HFFc6 (cell line): ENCODE results near the gene RPS27A. TPM values are rescaled to one million over a fixed set of nuclear protein-coding genes. Genes with fewer than 3 reads are reported as not detected.
A peak's percentile ranks its signal among the peaks of the same experiment; 100 is the strongest.

Source experiments
- DNase-seq: peaks from one replicate; pipeline ENCODE4 v3.0.0-alpha.2; 2018
- H3K27ac Mint-ChIP-seq: 2 replicates; pipeline ENCODE4 v1.8.0; 2020; ENCODE audit warnings: mild to moderate bottlenecking, mixed read lengths
- H3K27me3 Mint-ChIP-seq: 2 replicates; pipeline ENCODE4 v1.8.0; 2021; ENCODE audit warnings: mild to moderate bottlenecking, moderate library complexity, mixed read lengths; ENCODE audit not compliant: insufficient read depth
- H3K36me3 Mint-ChIP-seq: 2 replicates; pipeline ENCODE4 v1.8.0; 2021; ENCODE audit warnings: low read depth, mixed read lengths
- H3K4me1 Mint-ChIP-seq: 2 replicates; pipeline ENCODE4 v1.8.0; 2020; ENCODE audit warnings: low read depth, mixed read lengths
- H3K4me3 Mint-ChIP-seq: 2 replicates; pipeline ENCODE4 v1.8.0; 2020; ENCODE audit warnings: mild to moderate bottlenecking, moderate library complexity, mixed read lengths
- H3K9me3 Mint-ChIP-seq: 2 replicates; pipeline ENCODE4 v1.8.0; 2020; ENCODE audit warnings: mild to moderate bottlenecking, mixed read lengths
- total RNA-seq, 6 experiments: library from RNA; stranded (reverse); fragmentation: NEBNext Ultra II Directional; extraction: Animal tissue kit (Norgen Biotek cat#: 25700); gene quantifications; 2 replicates in 1 of 6; 3 replicates in 5 of 6; pipeline ENCODE4 v1.2.3, GENCODE V29; 2021
- TF ChIP-seq, protein P1 (sequence below): fragments of 200-600 bp; sonication (generic); IDR thresholded peaks from 2 replicates; pipeline ENCODE4 v1.5.0; 2021; ENCODE audit warnings: antibody characterized with exemption, mild to moderate bottlenecking

Gene RPS27A
- total RNA-seq, 6 experiments from 2014 or later, result 776 to 909 (median 882) TPM

GRCh38 chr2:55228226-55228563 is 4.3 kb upstream of the RPS27A start:
- no peak overlapping the region for H3K4me3 Mint-ChIP-seq
- peaks cover 2% of the 10 kb centered on the region; the same call in 1 of the 2 replicates for H3K27me3 Mint-ChIP-seq
- H3K36me3 Mint-ChIP-seq, result peaks cover 29% of the 10 kb centered on the region
- DNase-seq, result no peak
- H3K4me1 Mint-ChIP-seq, result peaks cover 57% of the 10 kb centered on the region
- H3K27ac Mint-ChIP-seq, result peak overlapping the region; percentile 6; the same call in 1 of the 2 replicates
- TF ChIP-seq, protein P1, sequence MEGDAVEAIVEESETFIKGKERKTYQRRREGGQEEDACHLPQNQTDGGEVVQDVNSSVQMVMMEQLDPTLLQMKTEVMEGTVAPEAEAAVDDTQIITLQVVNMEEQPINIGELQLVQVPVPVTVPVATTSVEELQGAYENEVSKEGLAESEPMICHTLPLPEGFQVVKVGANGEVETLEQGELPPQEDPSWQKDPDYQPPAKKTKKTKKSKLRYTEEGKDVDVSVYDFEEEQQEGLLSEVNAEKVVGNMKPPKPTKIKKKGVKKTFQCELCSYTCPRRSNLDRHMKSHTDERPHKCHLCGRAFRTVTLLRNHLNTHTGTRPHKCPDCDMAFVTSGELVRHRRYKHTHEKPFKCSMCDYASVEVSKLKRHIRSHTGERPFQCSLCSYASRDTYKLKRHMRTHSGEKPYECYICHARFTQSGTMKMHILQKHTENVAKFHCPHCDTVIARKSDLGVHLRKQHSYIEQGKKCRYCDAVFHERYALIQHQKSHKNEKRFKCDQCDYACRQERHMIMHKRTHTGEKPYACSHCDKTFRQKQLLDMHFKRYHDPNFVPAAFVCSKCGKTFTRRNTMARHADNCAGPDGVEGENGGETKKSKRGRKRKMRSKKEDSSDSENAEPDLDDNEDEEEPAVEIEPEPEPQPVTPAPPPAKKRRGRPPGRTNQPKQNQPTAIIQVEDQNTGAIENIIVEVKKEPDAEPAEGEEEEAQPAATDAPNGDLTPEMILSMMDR, result no peak
- no peaks in the 10 kb centered on the region for H3K9me3 Mint-ChIP-seq

DNA sequence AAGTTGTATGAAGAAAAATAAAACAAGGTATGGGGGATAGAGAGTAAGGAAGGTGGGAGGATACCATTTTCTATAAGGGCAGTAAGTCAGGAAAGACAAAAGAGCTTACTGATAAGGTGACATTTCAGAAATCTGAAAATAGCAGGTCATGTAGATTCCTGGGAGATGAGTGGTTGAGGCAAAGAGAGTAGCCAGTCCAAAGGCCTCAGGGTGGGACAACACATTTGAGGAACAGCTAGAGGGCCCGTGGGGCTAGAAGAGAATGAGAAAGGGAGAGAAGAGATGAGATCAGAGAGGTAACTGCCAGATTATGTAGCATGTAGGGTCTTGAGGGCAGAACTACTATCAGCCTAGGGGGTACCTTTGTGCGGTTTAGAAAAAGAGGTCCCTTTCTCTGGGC is 3.3 kb upstream of the RPS27A start:
- TF ChIP-seq, protein P1, result no peak
- Mint-ChIP-seq H3K9me3 (no peaks in the 10 kb centered on the region), H3K4me1 (peaks cover 66% of the 10 kb centered on the region), H3K27me3 (peaks cover 2% of the 10 kb centered on the region; the same call in 1 of the 2 replicates), H3K36me3 (peaks cover 36% of the 10 kb centered on the region), H3K27ac (no peak overlapping the region), H3K4me3 (no peak overlapping the region; the same call in 1 of the 2 replicates)
- DNase-seq, result no peak

DNA sequence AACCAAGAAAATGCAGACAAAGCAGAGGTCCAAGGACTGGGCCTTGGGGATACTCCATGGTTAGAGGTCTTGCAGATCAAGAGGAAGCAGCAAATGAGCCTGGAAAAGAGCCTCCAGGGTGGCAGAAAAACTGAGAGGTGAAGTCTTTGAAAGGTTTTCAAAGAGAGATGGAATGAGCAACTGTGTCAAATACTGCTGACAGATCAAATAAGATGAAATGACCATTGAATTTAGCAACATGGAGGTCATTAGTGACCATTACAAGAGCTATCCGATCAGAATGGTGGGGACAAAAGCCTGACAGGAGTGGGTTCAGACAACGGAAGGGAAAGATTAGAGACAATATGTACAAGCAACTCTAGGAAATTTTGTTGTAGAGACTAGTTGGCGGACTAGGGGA is 1.9 kb upstream of the RPS27A start:
- Mint-ChIP-seq H3K27ac (no peak overlapping the region; the same call in 1 of the 2 replicates), H3K4me1 (peaks cover 66% of the 10 kb centered on the region), H3K4me3 (peak overlapping the region; percentile 95), H3K9me3 (no peaks in the 10 kb centered on the region), H3K36me3 (peaks cover 43% of the 10 kb centered on the region), H3K27me3 (peaks cover 2% of the 10 kb centered on the region; the same call in 1 of the 2 replicates)
- TF ChIP-seq, protein P1, result no peak
- DNase-seq, result no peak

GRCh38 chr2:55231546-55232083 is 873 bp upstream of the RPS27A start:
- DNase-seq, result no peak
- peak overlapping the region; percentile 95 for H3K4me3 Mint-ChIP-seq
- H3K27me3 Mint-ChIP-seq, result peaks cover 2% of the 10 kb centered on the region; the same call in 1 of the 2 replicates
- peak overlapping the region; percentile 96 for H3K27ac Mint-ChIP-seq
- H3K4me1 Mint-ChIP-seq, result peaks cover 65% of the 10 kb centered on the region
- TF ChIP-seq, protein P1, result no peak
- H3K36me3 Mint-ChIP-seq, result peaks cover 51% of the 10 kb centered on the region
- H3K9me3 Mint-ChIP-seq, result no peaks in the 10 kb centered on the region

DNA sequence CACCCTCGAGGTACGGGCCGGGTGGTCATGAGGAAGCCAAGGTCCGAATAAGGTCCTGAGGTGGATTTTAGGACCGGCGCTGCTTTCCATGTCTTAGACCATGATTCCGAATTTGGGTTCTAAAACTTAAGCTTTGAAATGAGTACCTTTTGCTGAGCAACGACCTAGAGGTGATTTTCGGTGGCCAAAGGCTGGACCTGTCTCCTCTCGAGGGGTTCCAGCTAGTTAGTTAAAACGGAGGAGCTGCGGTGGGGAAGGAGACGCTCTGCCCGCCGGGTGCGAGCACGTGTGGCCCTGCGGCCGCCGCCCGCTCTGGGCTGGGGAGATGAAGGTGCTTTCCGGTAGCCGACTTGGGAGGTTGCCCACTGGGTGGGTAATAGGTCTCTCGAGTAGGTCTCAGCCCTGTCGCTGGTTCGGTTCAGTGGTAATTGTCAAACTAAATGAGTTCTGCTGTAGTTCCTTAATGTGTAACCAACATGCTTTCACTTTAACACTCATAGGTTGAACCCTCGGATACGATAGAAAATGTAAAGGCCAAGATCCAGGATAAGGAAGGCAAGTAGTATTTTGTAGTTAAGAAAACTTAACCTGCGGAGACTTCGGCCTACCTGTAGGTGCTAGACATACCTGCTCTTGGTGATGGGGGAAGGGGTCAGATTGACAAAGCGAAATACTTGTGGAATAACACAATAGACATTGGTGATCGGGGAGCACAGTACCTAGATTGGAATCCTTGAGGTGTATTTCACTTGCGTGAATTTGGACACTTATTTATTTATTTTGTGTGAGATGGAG is 572 bp downstream of the RPS27A start:
- H3K27me3 Mint-ChIP-seq, result peaks cover 2% of the 10 kb centered on the region; the same call in 1 of the 2 replicates
- H3K4me1 Mint-ChIP-seq, result peaks cover 60% of the 10 kb centered on the region
- H3K36me3 Mint-ChIP-seq, result peaks cover 53% of the 10 kb centered on the region
- peak overlapping the region; percentile 95 for H3K4me3 Mint-ChIP-seq
- TF ChIP-seq, protein P1, result no peak
- no peaks in the 10 kb centered on the region for H3K9me3 Mint-ChIP-seq
- H3K27ac Mint-ChIP-seq, result peak overlapping the region; percentile 96
- no peak for DNase-seq
